Ascending aorta (tissue), 2 donors: ENCODE measurements around the gene RPN1. TPM values are rescaled to one million over a fixed set of nuclear protein-coding genes. Genes with fewer than 3 reads are reported as not detected.

ENCODE experiments used
- DNase-seq, 2 donors: peaks; one replicate each; pipeline ENCODE4 v3.0.0-alpha.2; 2019; ENCODE audit warnings: low spot score in 2 of 2
- H3K27ac ChIP-seq, 2 donors: fragments of 200-600 bp; sonication (generic); one replicate each; pipeline ENCODE4 v1.5.1; 2016 to 2017; ENCODE audit warnings: mild to moderate bottlenecking in 1 of 2
- H3K27me3 ChIP-seq: fragments of 200-600 bp; sonication (generic); one replicate; pipeline ENCODE4 v1.5.1; 2017
- H3K36me3 ChIP-seq, 2 donors: fragments of 200-600 bp; sonication (generic); one replicate each; pipeline ENCODE4 v1.5.1; 2016
- H3K4me1 ChIP-seq, 2 donors: fragments of 200-600 bp; sonication (generic); one replicate each; pipeline ENCODE4 v1.5.1; 2016 to 2017; ENCODE audit warnings: mild to moderate bottlenecking in 1 of 2
- H3K4me3 ChIP-seq, 2 donors: fragments of 200-600 bp; sonication (generic); one replicate each; pipeline ENCODE4 v1.5.1; 2016 to 2017; ENCODE audit warnings: mild to moderate bottlenecking in 1 of 2
- H3K9me3 ChIP-seq, 2 donors: fragments of 200-600 bp; sonication (generic); one replicate each; pipeline ENCODE4 v1.5.1; 2016
- CTCF ChIP-seq, 3 experiments: fragments of 200-600 bp in 2 of 3; fragments of 450-650 bp in 1 of 3; sonication (generic) in 2 of 3; IDR thresholded peaks; one replicate each; pipeline ENCODE4 v1.5.1; 2016 to 2019; ENCODE audit warnings: antibody characterized with exemption in 3 of 3, mild to moderate bottlenecking in 1 of 3, moderate library complexity in 1 of 3
- intact Hi-C: fragments of 100-400 bp; cut with DNase I; formaldehyde crosslinking; loops from one replicate; pipeline ENCODE4 v1.15.1; 2023
- total RNA-seq: library from RNA; depleted of rRNA; stranded (reverse); fragments of >200 nt; gene quantifications from one replicate; pipeline ENCODE4 v1.1.0, GENCODE V29; 2016

Gene RPN1
- total RNA-seq, 1 donor from 2014 or later, result 226 TPM

GRCh38 chr3:128577711-128578110 lies 72.9 kb downstream of the RPN1 start:
- Histone ChIP-seq H3K9me3 (no peaks in the 10 kb centered on the region), H3K4me1 (no peaks in the 10 kb centered on the region), H3K4me3 (no peak overlapping the region), H3K36me3 (no peaks in the 10 kb centered on the region), H3K27me3 (no peaks in the 10 kb centered on the region), H3K27ac (no peak overlapping the region)
- intact Hi-C loops, result no loop called here
- DNase-seq, result no peak
- TF ChIP-seq CTCF (IDR thresholded peaks at IDR 0.05), result no peak

GRCh38 chr3:128576290-128576689 lies 74.3 kb downstream of the RPN1 start:
- Histone ChIP-seq H3K4me1 (no peaks in the 10 kb centered on the region), H3K27me3 (no peaks in the 10 kb centered on the region), H3K4me3 (no peak overlapping the region), H3K27ac (no peak overlapping the region), H3K9me3 (no peaks in the 10 kb centered on the region), H3K36me3 (no peaks in the 10 kb centered on the region)
- intact Hi-C loops, result no loop called here
- TF ChIP-seq CTCF (IDR thresholded peaks at IDR 0.05), result no peak
- DNase-seq, result no peak

- intact Hi-C loops, result no loop called here
- Histone ChIP-seq H3K27ac (no peak overlapping the region), H3K36me3 (no peaks in the 10 kb centered on the region), H3K4me3 (no peak overlapping the region), H3K27me3 (no peaks in the 10 kb centered on the region), H3K4me1 (no peaks in the 10 kb centered on the region), H3K9me3 (no peaks in the 10 kb centered on the region)
- no peak for DNase-seq
- TF ChIP-seq CTCF (IDR thresholded peaks at IDR 0.05), result no peak
Measured at GRCh38 chr3:128575777-128576176, 74.8 kb downstream of the RPN1 start.

DNA sequence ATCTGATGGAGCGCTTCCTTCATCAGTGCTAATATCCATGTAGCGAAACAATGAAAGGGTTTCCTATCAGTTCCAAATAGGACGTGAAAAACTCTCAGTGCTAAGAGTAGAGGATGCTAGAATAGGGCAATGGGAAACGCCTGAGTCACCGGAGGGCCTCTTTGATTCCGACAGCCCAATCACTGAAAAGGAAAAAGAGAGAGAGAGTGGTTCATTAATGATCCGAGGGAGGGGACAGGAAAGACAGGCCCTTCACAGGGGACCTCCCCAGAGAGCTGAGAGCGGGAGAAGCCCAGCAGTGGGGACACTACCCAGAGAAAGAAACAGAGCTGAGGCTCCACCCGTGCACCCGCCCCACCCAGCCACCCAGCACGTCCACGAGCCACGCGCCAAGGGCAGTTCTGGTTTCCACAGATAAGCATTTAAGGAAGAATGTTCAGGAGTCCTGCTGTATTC lies 76.9 kb downstream of the RPN1 start:
- Histone ChIP-seq H3K27ac (no peak overlapping the region), H3K4me3 (no peak overlapping the region), H3K36me3 (no peaks in the 10 kb centered on the region), H3K9me3 (no peaks in the 10 kb centered on the region), H3K27me3 (no peaks in the 10 kb centered on the region), H3K4me1 (no peaks in the 10 kb centered on the region)
- TF ChIP-seq CTCF (IDR thresholded peaks at IDR 0.05), result no peak
- DNase-seq, result no peak
- intact Hi-C loops, result no loop called here

DNA sequence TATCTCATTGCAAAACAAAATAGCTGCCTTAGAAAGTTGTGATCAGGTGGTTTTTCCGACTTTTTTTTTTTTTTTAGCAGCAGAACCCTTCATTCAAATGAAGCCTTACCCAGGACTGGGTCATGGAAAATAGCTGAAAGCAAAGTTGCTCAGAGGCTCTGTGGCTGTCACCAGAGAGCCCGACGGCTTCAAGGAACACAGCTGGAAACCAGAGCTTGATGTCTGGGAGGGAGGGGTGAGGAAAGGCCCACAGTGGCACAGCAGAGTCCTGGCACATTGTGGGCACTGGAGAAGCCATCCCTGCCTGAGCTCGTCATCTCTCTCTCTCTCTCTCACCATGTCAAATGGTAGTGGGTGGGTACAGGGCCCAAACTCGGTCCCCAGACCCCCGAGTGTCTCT lies 77.5 kb downstream of the RPN1 start:
- intact Hi-C loops, result no loop called here
- no peak for TF ChIP-seq CTCF (IDR thresholded peaks at IDR 0.05)

DNA sequence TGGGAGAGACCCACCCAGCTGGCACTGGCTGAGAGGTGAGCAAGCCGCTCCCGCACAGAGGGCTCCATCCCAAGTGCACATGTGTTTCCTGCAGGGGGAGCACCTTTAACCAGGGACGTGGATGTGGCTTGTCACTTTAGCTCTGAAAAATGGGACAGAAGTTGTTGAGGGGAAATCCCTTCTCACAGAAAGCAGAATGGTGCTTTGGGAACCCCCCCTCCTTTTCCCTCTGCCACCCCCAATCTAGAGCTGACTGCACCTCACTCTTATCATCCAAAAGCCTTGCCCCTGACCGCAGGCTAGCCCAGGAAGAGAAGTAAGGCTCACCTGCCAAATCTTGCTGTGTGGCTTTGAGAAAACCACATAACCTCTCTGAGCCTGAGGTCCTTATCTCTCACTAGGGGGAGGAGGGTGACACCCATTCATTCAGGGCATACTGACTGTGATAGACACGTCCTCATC lies 77.9 kb downstream of the RPN1 start:
- no peaks in the 10 kb centered on the region for H3K27me3 ChIP-seq
- H3K4me1 ChIP-seq, result no peaks in the 10 kb centered on the region
- no peak for DNase-seq
- TF ChIP-seq CTCF (IDR thresholded peaks at IDR 0.05), result no peak
- H3K27ac ChIP-seq, result no peak overlapping the region
- intact Hi-C loops, result no loop called here
- H3K36me3 ChIP-seq, result no peaks in the 10 kb centered on the region
- no peak overlapping the region for H3K4me3 ChIP-seq
- no peaks in the 10 kb centered on the region for H3K9me3 ChIP-seq

More for the DNA sequence above, 77.5 kb downstream of the RPN1 start:
- Histone ChIP-seq H3K4me1 (no peaks in the 10 kb centered on the region), H3K27me3 (no peaks in the 10 kb centered on the region), H3K9me3 (no peaks in the 10 kb centered on the region), H3K36me3 (no peaks in the 10 kb centered on the region), H3K27ac (no peak overlapping the region), H3K4me3 (no peak overlapping the region)
- no peak for DNase-seq
